ENCODE data around the gene RAPGEFL1. TPM values are rescaled to one million over a fixed set of nuclear protein-coding genes. Genes with fewer than 3 reads are reported as not detected.

RAPGEFL1 gene
- total RNA-seq, 1 donor from 2014 or later, result 3.7 TPM

DNA sequence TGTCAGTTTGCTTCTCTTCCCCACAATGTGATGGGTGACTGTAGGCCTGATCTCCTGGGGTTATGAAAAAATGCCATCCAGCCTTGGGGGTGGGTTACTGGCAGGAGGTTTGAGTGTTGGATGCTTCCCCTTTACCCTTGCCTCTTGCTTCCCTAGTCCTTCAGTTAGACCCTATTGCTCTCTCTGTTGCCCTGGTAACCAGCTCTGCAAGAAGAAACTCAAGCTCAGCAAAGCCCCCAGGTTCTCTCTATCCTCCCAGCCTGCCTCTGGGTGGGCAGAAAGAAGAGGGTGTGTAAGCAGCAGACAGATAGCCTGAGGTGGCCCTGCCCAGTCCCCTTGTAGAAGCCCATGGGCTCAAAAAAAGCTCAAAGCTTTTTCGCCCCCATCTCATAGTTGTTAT lies 2.8 kb upstream of the RAPGEFL1 start:
- Histone ChIP-seq H3K9me3 (replicated peaks) (no peaks in the 10 kb centered on the region), H3K27me3 (ENCODE audit: low read depth) (no peaks in the 10 kb centered on the region), H3K4me1 (peaks cover 17% of the 10 kb centered on the region), H3K27ac (replicated peaks) (no peak overlapping the region), H3K4me3 (no peak overlapping the region), H3K36me3 (peaks cover 64% of the 10 kb centered on the region)
- TF ChIP-seq, protein P1, sequence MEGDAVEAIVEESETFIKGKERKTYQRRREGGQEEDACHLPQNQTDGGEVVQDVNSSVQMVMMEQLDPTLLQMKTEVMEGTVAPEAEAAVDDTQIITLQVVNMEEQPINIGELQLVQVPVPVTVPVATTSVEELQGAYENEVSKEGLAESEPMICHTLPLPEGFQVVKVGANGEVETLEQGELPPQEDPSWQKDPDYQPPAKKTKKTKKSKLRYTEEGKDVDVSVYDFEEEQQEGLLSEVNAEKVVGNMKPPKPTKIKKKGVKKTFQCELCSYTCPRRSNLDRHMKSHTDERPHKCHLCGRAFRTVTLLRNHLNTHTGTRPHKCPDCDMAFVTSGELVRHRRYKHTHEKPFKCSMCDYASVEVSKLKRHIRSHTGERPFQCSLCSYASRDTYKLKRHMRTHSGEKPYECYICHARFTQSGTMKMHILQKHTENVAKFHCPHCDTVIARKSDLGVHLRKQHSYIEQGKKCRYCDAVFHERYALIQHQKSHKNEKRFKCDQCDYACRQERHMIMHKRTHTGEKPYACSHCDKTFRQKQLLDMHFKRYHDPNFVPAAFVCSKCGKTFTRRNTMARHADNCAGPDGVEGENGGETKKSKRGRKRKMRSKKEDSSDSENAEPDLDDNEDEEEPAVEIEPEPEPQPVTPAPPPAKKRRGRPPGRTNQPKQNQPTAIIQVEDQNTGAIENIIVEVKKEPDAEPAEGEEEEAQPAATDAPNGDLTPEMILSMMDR (IDR thresholded peaks at IDR 0.05; ENCODE audit: borderline replicate concordance), result no peak
- intact Hi-C loops (cut with micrococcal nuclease), result no loop called here
- DNase-seq, result no peak

DNA sequence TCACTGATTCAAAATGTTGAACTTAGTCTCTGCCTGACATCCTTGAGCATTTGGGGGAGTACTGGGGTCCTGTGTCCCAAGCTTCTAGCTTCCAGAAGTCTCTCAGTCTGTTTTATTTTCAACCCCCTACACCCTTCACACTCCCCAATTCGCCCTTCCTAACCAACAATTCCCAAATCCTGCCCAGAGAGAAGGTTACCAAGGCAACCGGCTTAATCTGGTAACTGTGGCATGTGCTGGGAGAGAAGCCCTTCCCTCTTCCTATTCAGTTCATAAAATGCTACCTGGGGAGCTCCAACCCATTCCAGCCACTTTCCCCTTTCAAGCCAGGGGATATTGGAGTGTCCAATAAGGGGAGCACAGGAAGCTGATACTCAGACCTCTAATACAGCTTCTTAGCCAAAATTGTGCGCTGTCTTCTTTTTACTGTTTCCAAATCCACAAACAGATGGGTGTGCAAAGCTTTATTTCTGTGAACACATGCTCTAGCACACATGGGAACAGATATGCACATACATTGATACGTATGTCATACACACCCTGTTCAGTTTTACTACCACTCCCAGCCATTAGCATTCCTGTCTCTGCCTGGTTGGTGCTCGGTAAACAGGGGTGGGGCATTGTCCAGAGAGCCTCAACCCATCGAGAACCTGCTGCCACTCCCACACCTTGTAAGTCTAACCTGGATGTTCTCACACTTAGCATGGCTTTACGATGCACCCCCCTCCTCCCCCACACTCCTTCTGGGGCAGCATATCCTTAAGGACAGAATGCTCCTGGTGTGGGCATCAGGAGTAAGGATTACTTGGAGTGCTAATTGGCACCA lies 1.1 kb upstream of the RAPGEFL1 start:
- no peak overlapping the region for H3K27ac ChIP-seq (replicated peaks)
- H3K4me1 ChIP-seq, result peaks cover 21% of the 10 kb centered on the region
- intact Hi-C loops (cut with micrococcal nuclease), result no loop called here
- TF ChIP-seq, protein P1 (IDR thresholded peaks at IDR 0.05; ENCODE audit: borderline replicate concordance), result no peak
- no peak overlapping the region for H3K4me3 ChIP-seq
- no peaks in the 10 kb centered on the region for H3K9me3 ChIP-seq (replicated peaks)
- no peaks in the 10 kb centered on the region for H3K27me3 ChIP-seq (ENCODE audit: low read depth)
- no peak for DNase-seq
- H3K36me3 ChIP-seq, result peaks cover 48% of the 10 kb centered on the region

DNA sequence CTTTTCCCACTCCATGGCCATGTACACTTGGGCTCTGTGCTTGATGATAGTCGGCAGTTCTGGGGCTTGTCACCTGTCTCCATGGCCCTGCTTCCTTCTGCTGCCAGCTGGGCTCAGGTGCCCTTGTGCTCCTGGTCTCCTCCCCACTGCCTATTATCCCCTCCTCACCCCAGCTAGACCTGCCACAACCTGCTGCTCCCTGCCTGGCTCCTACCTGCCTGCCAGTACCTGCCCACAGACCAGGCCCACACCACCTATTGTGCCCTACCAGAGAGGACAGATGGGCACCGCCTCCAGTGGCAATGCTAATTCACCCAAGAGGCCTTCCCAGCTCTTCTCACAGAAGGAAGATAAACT lies 538 bp upstream of the RAPGEFL1 start:
- H3K4me3 ChIP-seq, result peak overlapping the region; percentile 63

DNA sequence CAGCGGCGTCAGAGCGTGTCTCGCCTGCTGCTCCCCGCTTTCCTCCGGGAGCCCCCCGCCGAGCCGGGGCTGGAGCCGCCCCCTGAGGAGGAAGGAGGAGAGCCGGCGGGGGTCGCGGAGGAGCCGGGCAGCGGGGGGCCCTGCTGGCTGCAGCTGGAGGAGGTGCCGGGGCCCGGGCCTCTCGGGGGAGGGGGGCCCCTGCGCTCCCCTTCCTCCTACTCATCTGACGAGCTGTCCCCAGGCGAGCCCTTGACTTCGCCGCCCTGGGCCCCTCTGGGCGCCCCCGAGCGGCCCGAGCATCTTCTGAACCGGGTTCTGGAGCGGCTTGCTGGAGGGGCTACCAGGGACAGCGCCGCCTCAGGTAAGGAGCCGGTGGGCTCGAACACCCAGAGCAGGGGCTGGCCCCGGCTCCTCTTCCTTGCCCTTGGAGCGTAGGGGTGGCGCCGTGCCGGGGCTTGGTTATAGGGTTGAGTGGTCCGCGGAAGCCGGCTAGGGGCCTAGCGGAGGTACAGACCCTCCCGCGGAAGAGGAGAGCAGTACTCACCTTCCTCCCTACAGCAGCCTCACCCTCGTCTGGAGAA lies 841 bp downstream of the RAPGEFL1 start:
- TF ChIP-seq, protein P1 (IDR thresholded peaks at IDR 0.05; ENCODE audit: borderline replicate concordance), result no peak
- Histone ChIP-seq H3K4me1 (peaks cover 36% of the 10 kb centered on the region), H3K27ac (replicated peaks) (no peak overlapping the region), H3K4me3 (peak overlapping the region; percentile 63), H3K36me3 (peaks cover 29% of the 10 kb centered on the region), H3K9me3 (replicated peaks) (no peaks in the 10 kb centered on the region), H3K27me3 (ENCODE audit: low read depth) (no peaks in the 10 kb centered on the region)
- intact Hi-C loops (cut with micrococcal nuclease), result no loop called here
- no peak for DNase-seq

More for the DNA sequence above, 538 bp upstream of the RAPGEFL1 start:
- Histone ChIP-seq H3K27ac (replicated peaks) (no peak overlapping the region), H3K36me3 (peaks cover 42% of the 10 kb centered on the region), H3K27me3 (ENCODE audit: low read depth) (no peaks in the 10 kb centered on the region), H3K4me1 (peaks cover 26% of the 10 kb centered on the region), H3K9me3 (replicated peaks) (no peaks in the 10 kb centered on the region)
- TF ChIP-seq, protein P1 (IDR thresholded peaks at IDR 0.05; ENCODE audit: borderline replicate concordance), result no peak
- no peak for DNase-seq
- intact Hi-C loops (cut with micrococcal nuclease), result no loop called here

DNA sequence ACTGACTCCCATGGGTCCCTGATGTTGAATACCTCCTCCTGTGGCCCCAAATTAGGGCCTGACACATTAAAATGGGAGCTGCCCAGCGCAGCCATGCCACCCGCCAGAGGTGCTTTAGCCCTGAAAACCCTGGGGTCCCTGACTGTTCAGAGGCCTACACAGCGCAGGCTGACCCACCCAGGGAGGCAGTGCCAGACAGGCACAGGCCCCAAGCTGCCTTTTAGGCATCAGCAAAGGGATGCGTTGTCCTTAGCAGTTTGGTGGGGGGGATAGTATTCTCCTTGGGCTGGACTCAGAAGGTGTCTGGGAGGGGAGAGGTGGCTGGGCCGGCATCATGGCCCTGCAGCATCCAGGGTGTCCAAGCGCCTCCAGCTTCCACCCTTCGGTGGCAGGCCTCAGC lies 1.4 kb downstream of the RAPGEFL1 start:
- Histone ChIP-seq H3K36me3 (peaks cover 24% of the 10 kb centered on the region), H3K27ac (replicated peaks) (no peak overlapping the region), H3K4me3 (no peak overlapping the region), H3K4me1 (peaks cover 36% of the 10 kb centered on the region), H3K27me3 (ENCODE audit: low read depth) (no peaks in the 10 kb centered on the region), H3K9me3 (replicated peaks) (no peaks in the 10 kb centered on the region)
- intact Hi-C loops (cut with micrococcal nuclease), result no loop called here
- no peak for DNase-seq
- TF ChIP-seq, protein P1 (IDR thresholded peaks at IDR 0.05; ENCODE audit: borderline replicate concordance), result no peak

All from left ventricle myocardium inferior (tissue), 1 donor.